ENCODE data around the gene SRGAP1.

DNA sequence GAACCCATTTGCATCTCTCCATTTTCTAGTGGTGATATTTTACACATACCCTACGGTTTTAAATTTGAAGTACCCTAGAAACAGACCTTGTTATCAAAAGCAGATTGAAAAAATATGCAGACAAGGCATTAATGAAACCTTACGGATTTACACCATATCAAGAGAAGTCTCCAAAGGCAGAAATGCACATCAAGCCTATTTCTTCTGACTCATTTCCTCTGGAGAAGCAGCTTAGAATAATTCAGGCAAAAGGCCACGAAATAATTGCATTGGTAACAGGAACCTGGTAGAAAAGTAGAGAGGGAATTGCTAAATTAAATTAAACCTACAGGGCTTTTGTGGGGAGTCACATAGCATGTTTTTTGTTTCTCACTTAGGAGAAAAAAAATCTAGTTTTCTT, 342.9 kb downstream of the SRGAP1 start:
- no peak for TF ChIP-seq EZH2phosphoT487 (IDR thresholded peaks at IDR 0.05)
- TF ChIP-seq, protein P1, sequence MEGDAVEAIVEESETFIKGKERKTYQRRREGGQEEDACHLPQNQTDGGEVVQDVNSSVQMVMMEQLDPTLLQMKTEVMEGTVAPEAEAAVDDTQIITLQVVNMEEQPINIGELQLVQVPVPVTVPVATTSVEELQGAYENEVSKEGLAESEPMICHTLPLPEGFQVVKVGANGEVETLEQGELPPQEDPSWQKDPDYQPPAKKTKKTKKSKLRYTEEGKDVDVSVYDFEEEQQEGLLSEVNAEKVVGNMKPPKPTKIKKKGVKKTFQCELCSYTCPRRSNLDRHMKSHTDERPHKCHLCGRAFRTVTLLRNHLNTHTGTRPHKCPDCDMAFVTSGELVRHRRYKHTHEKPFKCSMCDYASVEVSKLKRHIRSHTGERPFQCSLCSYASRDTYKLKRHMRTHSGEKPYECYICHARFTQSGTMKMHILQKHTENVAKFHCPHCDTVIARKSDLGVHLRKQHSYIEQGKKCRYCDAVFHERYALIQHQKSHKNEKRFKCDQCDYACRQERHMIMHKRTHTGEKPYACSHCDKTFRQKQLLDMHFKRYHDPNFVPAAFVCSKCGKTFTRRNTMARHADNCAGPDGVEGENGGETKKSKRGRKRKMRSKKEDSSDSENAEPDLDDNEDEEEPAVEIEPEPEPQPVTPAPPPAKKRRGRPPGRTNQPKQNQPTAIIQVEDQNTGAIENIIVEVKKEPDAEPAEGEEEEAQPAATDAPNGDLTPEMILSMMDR (IDR thresholded peaks at IDR 0.05), result no peak
